ENCODE results near the gene MIDN. TPM values are rescaled to one million over a fixed set of nuclear protein-coding genes. Genes with fewer than 3 reads are reported as not detected.

MIDN gene
- total RNA-seq, 6 donors from 2014 or later, result 33.5 to 176 (median 75.9) TPM

GRCh38 chr19:1226522-1227303, 21.7 kb upstream of the MIDN start:
- DNase-seq (peak in 1 of 2 donors; percentile 82), ATAC-seq (ENCODE audit: low FRiP score in 2 of 2) (no peak)
- TF ChIP-seq EP300 (IDR thresholded peaks at IDR 0.05) (no peak), POLR2A (IDR thresholded peaks at IDR 0.05) (no peak), POLR2AphosphoS5 (IDR thresholded peaks at IDR 0.05) (no peak), CTCF (IDR thresholded peaks at IDR 0.05) (no peak)
- peaks cover 0 to 68% (median 54%) of the 10 kb centered on the region in 4 donors for H3K36me3 ChIP-seq
- no peak overlapping the region for H3K4me3 ChIP-seq
- H3K27ac ChIP-seq, result no peak overlapping the region
- WGBS, 2 donors, result 96 to 100% methylated on average over 8 to 48 of the region's 50 CpGs
- peaks cover 0 to 13% (median 5%) of the 10 kb centered on the region in 4 donors for H3K4me1 ChIP-seq
- H3K27me3 ChIP-seq, result no peaks in the 10 kb centered on the region
- no peaks in the 10 kb centered on the region for H3K9me3 ChIP-seq

- peaks cover 3 to 20% (median 9%) of the 10 kb centered on the region in 4 donors for H3K4me1 ChIP-seq
- H3K36me3 ChIP-seq, result peaks cover 0 to 60% (median 48%) of the 10 kb centered on the region in 4 donors
- no peaks in the 10 kb centered on the region for H3K9me3 ChIP-seq
- no peak overlapping the region for H3K27ac ChIP-seq
- 92 to 95% methylated on average over 37 to 56 of the region's 56 CpGs for WGBS, 2 donors
- H3K4me3 ChIP-seq, result no peak overlapping the region
- TF ChIP-seq EP300 (IDR thresholded peaks at IDR 0.05) (no peak), POLR2AphosphoS5 (IDR thresholded peaks at IDR 0.05) (no peak), CTCF (IDR thresholded peaks at IDR 0.05) (no peak), POLR2A (IDR thresholded peaks at IDR 0.05) (no peak)
- H3K27me3 ChIP-seq, result no peaks in the 10 kb centered on the region
- ATAC-seq (ENCODE audit: low FRiP score in 2 of 2) (no peak), DNase-seq (peak in 1 of 2 donors; percentile 83)
Observed at GRCh38 chr19:1227304-1228054, 20.9 kb upstream of the MIDN start.

- Histone ChIP-seq H3K27ac (no peak overlapping the region), H3K4me1 (peaks cover 12 to 29% (median 18%) of the 10 kb centered on the region in 4 donors), H3K36me3 (peaks cover 0 to 51% (median 42%) of the 10 kb centered on the region in 4 donors), H3K4me3 (no peak overlapping the region), H3K9me3 (no peaks in the 10 kb centered on the region), H3K27me3 (no peaks in the 10 kb centered on the region)
- WGBS, 2 donors, result 97% methylated on average over 97 to 98 of the region's 100 CpGs
- TF ChIP-seq POLR2AphosphoS5 (IDR thresholded peaks at IDR 0.05), result no peak
- no peak for TF ChIP-seq POLR2A (IDR thresholded peaks at IDR 0.05)
- TF ChIP-seq EP300 (IDR thresholded peaks at IDR 0.05), result no peak
- no peak for TF ChIP-seq CTCF (IDR thresholded peaks at IDR 0.05)
- ATAC-seq (ENCODE audit: low FRiP score in 2 of 2) (no peak), DNase-seq (peak in 1 of 2 donors; percentile 83)
Observed at GRCh38 chr19:1228161-1228957, 20.0 kb upstream of the MIDN start.

- TF ChIP-seq EP300 (IDR thresholded peaks at IDR 0.05) (no peak), POLR2AphosphoS5 (IDR thresholded peaks at IDR 0.05) (no peak), POLR2A (IDR thresholded peaks at IDR 0.05) (no peak), CTCF (IDR thresholded peaks at IDR 0.05) (no peak)
- DNase-seq (peak in 1 of 2 donors; percentile 83), ATAC-seq (ENCODE audit: low FRiP score in 2 of 2) (no peak)
- Histone ChIP-seq H3K9me3 (no peaks in the 10 kb centered on the region), H3K36me3 (peaks cover 0 to 42% (median 33%) of the 10 kb centered on the region in 4 donors), H3K27ac (no peak overlapping the region), H3K4me3 (no peak overlapping the region), H3K27me3 (no peaks in the 10 kb centered on the region), H3K4me1 (peaks cover 16 to 32% (median 23%) of the 10 kb centered on the region in 4 donors)
- 94 to 98% methylated on average over 136 to 143 of the region's 158 CpGs for WGBS, 2 donors
Observed at GRCh38 chr19:1229056-1229923, 19.1 kb upstream of the MIDN start.

Measured in upper lobe of left lung (tissue), 6 donors.